Liver (tissue), 3 donors: ENCODE data around the gene LRRC47.

Experiments
- CTCF ChIP-seq: fragments of 150-350 bp; IDR thresholded peaks from 2 replicates; pipeline ENCODE4 v1.5.1; 2017; ENCODE audit warnings: improper control_type of control experiment, low read depth, low read length; ENCODE audit not compliant: missing input control
- EGR1 ChIP-seq, 2 donors: IDR thresholded peaks; 2 replicates each; pipeline ENCODE4 v1.6.1; 2016 to 2018; ENCODE audit warnings: antibody characterized with exemption in 2 of 2, low read depth in 2 of 2
- HNF4G ChIP-seq: IDR thresholded peaks from 2 replicates; pipeline ENCODE4 v1.6.1; 2016; ENCODE audit warnings: antibody characterized with exemption
- donor health status: healthy.
- donor health status: healthy.

GRCh38 chr1:3745071-3745470 is 51.2 kb downstream of the LRRC47 start:
- TF ChIP-seq CTCF (no peak), HNF4G (no peak), EGR1 (IDR thresholded peaks at IDR 0.05; ENCODE audit: low read depth in 2 of 2) (no peak)
